HG02798 (cell line): ENCODE data around the gene ADRA2B.
"Not testable (repeated sequence)": the region's sequence is repeated elsewhere in the genome, so short reads cannot be mapped to it uniquely, and the experiment has no call there.

ENCODE experiments used
- ATAC-seq: cut with Tn5 transposase; IDR thresholded peaks from one replicate; pipeline ENCODE4 v1.9.1; 2021; ENCODE audit warnings: mild to moderate bottlenecking; ENCODE audit not compliant: unreplicated experiment, poor library complexity

The ADRA2B gene

DNA sequence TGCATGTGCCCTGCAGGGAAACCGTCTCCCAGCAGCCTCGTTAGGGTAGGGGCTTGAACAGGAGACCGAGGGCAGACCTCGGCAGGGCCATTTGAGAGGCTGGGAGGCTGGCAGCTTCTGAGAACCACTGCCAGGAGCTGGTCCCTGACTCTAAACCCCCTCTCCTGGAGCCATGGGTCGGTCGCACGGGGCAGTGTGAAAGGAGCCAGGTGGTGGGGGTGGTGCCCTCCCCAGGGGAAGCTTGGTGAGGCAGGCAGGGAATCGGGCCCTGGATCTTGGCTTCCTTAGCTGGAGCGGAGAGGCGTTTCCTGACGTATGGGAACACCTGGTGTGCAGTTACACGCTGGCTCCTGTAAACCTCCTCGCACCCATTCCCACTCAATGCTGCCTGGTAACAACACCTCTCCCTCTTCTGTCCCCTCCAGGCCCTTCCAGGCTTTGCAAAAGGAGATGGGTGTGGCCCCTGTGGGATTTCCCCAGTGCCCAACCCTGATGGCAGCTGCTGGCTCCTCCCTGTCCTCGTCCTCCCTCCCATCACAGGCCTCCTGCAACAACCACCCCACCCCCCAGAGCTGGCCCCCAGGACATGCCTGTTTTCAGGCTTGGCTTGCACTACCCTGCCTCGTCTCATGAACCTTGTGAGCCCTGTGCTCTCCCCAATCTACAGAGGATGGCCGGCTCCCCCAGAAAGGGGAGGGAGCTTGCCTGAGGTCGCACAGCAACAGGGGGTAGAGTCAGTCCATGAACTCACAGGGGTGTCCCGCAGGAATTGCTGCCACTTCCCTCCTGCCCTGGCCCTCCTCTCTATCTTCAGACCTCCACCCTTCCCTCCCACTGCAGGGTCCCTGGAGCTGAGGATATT is 24.4 kb downstream of the ADRA2B start:
- no peak for ATAC-seq

- ATAC-seq = no peak
These were observed 25.1 kb downstream of the ADRA2B start for GRCh38 chr2:96091141-96091710.

DNA sequence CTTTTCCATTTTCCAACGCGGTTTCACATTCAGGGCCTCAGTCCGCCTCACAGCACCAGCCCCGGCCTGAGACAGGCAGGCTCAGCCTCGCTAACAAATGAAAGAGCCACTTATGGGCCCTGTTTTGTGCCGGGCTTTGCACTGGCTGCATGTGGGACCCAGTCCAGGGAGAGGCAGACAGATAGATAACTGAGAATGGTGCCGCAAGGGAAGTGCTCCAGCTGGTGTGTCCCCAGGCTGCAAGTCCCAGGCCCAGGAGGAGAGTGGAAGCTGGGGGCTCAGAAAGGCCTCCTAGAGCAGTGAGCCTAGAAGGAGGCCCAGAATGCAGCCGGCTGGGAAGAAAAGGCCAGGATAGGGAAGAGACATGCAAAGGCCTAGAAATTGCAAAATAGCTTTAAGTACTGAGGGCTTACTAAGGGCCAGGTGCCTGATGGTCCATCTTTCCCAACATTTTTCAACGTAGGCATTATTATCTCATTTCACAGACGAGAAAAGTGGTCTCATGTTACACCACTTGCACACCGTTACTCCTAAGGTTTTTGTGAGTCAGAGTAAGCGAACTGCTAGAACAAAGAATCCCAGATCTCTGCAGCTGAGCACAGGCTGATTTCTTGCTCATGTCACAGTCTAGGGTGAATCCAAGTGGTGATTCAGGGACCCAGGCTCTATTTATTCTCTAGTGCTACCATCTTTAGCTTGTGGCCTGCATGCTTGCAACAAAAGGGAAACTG is 26.0 kb downstream of the ADRA2B start:
- ATAC-seq = no peak

DNA sequence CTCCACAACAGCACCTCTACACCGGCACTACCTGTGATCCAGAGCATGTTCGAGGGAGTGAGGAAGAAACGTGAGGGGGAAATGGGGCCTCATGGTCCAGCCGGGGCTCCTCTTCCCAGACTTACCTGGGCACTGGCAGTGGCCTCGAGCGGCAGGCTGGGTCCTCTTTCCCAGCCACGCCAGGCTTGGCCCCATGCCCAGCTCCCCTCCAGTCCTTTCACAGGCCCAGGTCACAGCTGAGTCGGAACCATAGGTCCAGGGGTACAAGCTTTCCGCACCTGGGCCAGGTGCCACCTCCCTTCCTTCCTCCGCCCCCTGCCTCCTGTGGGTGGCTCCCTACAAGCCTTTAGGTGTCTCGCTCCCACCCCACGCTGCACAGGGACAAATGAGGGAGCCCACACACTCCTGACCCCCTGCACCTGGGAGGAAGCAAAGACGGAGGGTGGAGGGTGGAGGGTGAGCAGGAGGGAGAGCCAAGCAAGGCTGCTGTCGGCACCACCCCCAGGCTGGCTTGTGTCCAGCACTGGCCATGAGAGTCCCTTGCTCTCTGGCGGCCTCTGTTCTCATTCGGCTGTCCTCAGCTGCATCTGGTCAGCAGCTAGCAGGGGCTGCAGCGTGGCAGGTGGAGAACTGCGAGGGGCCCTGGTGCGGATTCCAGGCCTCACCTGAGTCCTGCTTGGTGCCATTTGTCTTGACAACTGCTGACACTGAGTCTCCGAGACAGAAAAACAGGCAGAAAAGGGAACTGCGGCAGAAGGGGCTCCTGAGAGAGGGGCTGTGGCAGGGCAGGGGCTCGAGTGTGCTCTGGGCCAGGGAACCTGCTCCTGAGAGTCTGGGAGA is 26.8 kb downstream of the ADRA2B start:
- ATAC-seq = no peak

GRCh38 chr2:96088340-96089335 is 27.7 kb downstream of the ADRA2B start:
- no peak for ATAC-seq

- ATAC-seq = no peak
These were observed 29.2 kb downstream of the ADRA2B start for GRCh38 chr2:96087130-96087529.

DNA sequence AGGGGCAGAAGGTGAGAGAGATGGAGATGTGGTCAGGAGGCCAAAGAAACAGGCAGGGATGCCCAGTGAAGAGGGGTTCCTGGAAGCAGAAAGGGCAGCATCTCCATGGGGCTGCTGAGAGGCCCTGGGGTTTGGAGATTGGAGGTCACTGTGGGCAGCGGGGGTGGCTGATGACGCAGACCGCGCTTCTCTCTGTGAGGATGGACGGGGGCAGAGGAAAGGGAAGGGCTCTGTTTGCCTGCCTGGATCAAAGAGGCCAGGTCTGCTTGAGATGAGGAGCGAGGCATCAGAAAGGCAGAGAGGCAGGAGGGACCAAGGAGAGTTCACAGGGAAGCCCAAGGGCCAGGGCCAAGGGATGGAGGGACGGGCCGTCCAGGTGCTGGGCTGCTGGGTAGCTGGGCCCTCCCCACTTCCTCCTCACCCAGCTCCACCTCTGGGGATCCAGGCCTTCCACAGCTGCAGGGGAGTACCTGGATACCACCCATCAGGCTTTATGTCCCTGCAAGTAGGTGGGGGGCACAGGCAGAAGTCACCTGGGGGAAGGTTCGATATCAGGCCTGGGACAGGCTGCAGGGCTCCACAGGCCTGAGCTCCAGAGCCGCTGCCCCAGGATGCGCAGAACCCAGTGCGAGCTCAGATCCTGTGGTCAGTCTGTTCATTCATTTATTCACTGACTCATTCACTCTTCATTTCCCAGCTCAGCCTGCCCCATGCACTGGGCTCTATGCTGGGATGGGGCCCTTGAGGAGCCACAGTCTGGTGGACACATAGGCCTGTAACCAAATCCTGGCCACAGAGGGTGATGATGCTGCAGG is 30.6 kb downstream of the ADRA2B start:
- no peak for ATAC-seq

DNA sequence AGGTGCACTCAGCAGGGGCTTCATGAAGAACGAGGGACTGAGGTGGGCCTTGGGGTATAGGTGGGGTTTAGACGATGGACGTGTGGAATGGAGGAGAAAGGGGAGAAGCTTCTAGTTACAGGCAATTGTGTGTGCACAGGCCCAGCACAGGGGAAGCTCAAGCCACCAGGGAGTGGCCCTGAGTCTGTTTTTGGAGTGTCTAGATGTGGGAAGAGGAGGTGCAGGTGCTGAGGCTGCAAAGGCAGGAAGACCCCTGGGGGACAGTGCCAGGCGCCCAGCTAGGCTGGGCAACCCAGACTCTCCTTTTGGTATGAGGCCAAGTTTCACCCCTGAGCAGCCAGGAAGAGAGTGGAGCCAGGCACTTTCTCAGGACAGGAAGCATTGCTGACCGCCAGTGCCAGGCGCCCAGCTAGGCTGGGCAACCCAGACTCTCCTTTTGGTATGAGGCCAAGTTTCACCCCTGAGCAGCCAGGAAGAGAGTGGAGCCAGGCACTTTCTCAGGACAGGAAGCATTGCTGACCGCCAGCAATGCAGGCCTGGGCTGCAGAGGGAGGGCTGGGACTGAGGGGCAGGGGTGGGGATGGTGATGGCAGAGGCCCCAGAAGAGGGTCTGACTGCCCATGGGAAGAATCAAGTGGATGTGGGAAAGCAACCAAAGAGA is 31.4 kb downstream of the ADRA2B start:
- ATAC-seq = not testable (repeated sequence)

- ATAC-seq = no peak
These were observed 32.1 kb downstream of the ADRA2B start for GRCh38 chr2:96083989-96084857.

- no peak for ATAC-seq
These were observed 33.1 kb downstream of the ADRA2B start for GRCh38 chr2:96083064-96083939.

- ATAC-seq = no peak
These were observed 33.9 kb downstream of the ADRA2B start for GRCh38 chr2:96082211-96083063.

GRCh38 chr2:96081042-96081441 is 35.3 kb downstream of the ADRA2B start:
- no peak for ATAC-seq

- no peak for ATAC-seq
These were observed 41.1 kb downstream of the ADRA2B start for GRCh38 chr2:96075199-96075771.

- no peak for ATAC-seq
These were observed 42.2 kb downstream of the ADRA2B start for GRCh38 chr2:96074156-96074555.
